GM18868 (cell line): ENCODE results near the gene COMMD4.

Experiments used
- ATAC-seq: cut with Tn5 transposase; IDR thresholded peaks from one replicate; pipeline ENCODE4 v1.9.1; 2021; ENCODE audit warnings: mild to moderate bottlenecking, moderate library complexity; ENCODE audit not compliant: unreplicated experiment

COMMD4 gene

DNA sequence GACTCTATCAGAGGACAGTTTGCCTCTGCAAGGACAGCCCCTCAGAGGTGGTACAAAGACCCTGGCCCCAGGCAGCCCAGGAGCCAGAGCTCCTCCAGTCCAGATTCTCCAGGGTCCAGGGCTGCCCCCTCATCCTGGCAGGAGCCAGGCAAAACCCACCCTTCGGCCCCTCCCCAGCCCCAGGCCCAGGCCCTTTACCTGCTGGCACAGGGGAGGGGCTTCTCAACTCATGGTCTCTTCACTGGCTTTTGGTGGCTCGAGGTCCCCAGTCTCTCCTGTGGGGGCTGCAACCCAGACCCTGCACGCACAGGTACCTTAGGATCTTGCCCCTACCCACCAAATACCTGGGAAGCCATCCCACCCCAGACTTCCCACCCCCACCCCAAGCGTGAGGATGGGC lies 19.5 kb downstream of the COMMD4 start:
- no peak for ATAC-seq

GRCh38 chr15:75356006-75356405 lies 20.1 kb downstream of the COMMD4 start:
- no peak for ATAC-seq

- ATAC-seq = no peak
These were observed 20.7 kb downstream of the COMMD4 start for GRCh38 chr15:75356517-75356916.

- no peak for ATAC-seq
These were observed 22.3 kb downstream of the COMMD4 start for GRCh38 chr15:75357976-75358673.

GRCh38 chr15:75358771-75359536 lies 23.1 kb downstream of the COMMD4 start:
- no peak for ATAC-seq

DNA sequence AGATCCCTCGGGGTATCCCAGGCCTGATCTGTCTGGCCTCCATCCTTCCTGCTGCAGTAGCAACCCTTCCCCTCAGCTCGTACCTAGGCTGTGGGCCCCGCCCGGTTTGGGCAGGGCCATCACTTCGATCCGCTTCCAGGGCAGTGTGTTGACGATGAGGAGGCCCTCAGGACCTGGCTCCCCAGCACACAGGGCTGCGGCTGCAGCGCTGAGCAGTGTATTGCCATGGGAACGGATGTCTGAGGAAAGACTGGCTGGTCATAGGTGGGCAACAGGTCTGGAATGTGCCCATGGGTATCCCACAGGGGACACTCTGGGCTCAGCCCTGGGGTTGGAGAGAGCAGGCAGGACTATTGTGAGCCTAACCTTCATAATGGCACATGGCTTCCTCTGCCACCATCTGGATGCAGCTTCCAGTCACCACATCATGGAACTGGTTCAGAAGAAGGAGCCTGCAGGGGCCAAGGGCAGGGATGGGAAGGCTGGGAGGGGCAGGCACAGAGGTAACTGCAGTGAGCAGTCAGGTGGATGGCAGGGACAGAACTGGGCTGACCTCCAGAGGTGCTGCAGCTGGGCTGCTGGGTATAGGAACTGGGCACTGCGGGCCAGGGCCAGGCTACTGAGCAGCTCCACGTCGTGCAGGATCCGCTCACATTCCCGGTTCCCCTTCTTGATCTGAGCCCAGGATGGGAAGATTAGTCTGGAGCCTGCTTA lies 23.8 kb downstream of the COMMD4 start:
- no peak for ATAC-seq

DNA sequence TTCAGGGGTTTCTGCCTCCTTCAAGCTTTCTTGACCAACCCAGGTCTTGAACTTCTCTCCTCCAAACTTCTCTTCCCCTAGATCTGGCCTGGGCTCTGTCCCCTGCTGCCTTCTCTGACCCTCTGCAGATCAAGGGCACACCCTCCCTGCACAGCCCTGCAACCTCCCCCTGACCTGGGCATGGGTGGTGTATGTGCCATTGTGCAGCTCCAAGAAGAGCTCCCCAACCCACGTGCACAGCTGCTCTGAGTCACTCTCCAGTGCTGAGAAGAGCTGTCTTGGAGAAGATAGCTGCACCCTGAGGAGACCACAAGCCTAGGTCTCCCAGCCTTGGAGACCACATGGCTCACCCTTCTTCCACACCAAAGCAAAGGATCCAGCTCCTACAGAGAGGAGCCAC lies 24.5 kb downstream of the COMMD4 start:
- ATAC-seq = no peak

- ATAC-seq = no peak
These were observed 25.0 kb downstream of the COMMD4 start for GRCh38 chr15:75360856-75361255.

DNA sequence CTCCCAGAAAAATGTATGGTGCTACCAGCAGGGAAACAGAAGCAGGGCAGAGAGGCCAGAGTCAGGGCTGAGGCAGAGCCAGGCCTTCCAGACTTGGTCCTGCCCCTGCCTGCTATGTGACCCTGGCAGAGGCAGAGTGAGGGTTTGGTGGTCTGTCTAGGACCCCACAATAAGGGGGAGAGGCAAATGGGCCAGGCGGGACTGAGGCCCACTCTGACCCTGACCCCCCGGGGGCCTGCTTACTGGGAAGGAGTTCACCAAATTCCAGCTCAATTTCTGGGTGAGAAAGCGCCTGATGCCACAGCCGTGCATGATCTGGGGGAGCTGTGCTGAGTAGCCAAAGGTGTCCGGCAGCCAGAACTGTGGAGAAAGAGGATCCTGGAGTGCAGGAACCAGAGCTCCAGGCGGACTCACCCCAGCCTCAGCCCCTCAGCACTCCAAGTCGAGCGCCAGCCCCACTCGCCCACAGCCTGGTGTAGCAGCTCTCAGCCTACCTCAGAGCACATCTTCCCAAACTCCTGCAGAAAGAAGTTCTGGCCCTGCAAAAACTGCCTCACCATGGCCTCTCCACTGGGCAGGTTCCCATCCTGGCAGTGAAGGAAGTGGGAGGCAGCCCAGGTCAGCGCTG lies 25.6 kb downstream of the COMMD4 start:
- no peak for ATAC-seq

DNA sequence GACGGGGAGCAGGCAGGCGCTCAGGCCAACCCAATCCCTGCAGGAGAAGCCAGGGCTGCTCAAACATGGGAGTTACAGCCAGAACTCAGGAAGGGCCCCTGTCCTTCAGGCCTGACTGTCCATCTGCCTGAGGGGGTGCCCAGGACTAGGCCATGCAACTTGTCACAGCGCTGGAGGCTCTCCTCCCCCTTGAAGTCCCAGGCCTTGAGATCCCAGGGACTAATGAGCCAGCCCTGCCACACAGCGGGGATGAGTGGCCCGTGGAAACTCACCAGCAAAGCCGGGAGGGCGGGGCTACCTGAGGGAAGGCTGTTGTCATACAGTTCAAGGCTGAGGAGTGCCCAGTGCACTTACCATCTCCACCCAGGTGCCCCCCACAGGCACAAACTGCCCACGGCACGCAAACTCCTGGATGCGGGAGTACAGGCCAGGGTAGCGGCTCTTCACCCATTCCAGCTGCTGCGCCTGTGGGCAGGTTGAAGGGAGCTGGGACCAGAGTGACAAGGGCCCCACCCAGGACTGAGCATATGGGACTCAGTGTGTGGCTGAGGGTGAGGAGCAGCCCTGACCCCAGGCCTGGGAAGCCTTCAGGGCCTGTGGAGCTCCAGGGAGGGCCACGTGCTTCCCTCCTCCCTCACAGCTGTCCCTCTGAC lies 26.3 kb downstream of the COMMD4 start:
- no peak for ATAC-seq

GRCh38 chr15:75362642-75363249 lies 26.9 kb downstream of the COMMD4 start:
- ATAC-seq = no peak

DNA sequence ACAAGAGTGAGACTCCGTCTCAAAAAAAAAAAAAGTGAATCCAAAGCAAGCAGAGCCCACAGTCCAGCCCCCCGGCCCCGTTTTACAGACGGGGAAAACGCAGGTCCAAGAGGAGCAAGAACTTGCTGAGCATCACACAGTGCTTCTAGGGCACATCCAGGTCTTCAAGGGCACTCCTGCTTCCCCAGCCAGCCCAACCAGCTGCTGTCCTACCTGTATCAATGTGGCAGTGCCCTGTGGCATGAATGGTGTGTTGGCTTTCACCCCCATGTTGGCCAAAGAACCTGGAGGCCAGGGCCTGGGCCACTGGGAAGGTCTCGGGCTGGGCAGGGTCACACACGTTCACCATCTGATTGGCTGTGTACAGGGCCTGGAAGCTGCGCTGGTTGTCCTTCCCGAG lies 27.9 kb downstream of the COMMD4 start:
- ATAC-seq = no peak

GRCh38 chr15:75364881-75365280 lies 29.0 kb downstream of the COMMD4 start:
- ATAC-seq = no peak

DNA sequence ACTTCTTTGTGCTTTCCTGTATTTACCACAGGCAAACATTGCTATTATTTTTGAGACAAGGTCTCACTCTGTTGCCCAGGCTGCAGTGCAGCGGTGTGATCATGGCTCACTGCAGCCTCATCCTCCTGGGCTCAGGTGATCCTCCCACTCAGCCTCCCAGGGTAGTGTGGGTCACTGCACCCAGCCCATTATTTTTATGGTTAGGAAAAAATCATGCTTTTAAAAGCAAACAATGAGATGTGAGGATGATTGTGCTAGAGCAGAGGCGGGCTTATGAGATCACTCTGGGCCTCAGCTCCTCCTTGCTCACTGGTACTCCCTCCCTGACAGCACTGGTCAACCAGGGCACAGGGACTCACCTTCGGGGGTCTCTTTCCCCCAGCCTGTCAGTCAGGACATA lies 30.3 kb downstream of the COMMD4 start:
- no peak for ATAC-seq

GRCh38 chr15:75367006-75367405 lies 31.1 kb downstream of the COMMD4 start:
- ATAC-seq = no peak

- ATAC-seq = no peak
These were observed 31.6 kb downstream of the COMMD4 start for GRCh38 chr15:75367406-75367912.

GRCh38 chr15:75367913-75368688 lies 32.2 kb downstream of the COMMD4 start, which contains the start of gene MAN2C1:
Gene MAN2C1, minus strand, starts transcription at chr15:75368607. Its CDS starts 24 bp downstream, at chr15:75368583.
- peak; percentile 89 for ATAC-seq

GRCh38 chr15:75368689-75369239 lies 32.9 kb downstream of the COMMD4 start:
- no peak for ATAC-seq
